Activated CD8-positive, alpha-beta memory T cell treated with anti-CD3 and anti-CD28 coated beads, Interleukin-2, amount 50 U/mL, for 4 hours (primary cell): Measurements from ENCODE around the gene INHA.

Experiments used
- DNase-seq: peaks from one replicate; pipeline ENCODE4 v3.0.0-alpha.2; 2020

INHA gene

DNA sequence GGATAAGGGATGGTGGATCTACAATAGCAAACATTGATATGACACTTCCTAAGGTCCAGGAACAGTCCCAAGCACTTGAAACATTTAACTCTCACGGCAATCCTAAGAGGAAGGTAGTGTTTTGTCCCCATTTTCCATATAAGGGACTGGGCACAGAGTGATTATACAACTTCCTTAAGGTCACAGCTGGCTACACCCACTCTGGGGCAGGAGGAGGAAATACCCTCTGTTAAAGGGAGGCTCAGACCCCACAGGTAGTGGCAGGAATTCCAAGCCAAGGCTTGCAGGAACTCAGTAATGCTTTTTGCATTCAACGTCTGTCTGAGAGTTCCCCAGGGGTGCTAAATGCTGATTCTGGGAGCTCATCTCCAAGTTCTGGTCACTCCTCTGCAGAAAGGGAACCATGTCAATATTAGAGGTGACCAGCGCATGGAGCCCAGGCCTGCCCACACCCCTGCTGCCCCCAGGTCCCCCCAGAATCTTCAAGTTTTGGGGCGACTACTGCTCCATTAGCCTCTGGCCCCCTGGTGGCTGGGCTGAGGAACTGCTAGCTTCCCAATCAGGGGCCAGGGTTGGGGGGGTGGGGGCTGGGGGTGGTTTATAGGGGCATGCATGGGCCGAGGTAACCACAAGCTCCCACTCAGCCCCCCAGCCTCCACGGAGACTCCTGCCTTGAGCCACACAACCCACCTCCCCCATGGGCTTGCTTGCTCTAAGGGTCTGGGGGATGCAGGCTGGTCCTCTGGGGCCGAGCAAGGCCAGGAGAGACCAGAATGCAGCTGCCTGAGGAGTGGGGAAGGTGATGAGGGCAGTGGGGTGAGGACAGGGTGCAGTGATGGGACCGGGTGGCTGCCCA, 11.8 kb upstream of the INHA start:
- no peak for DNase-seq

DNA sequence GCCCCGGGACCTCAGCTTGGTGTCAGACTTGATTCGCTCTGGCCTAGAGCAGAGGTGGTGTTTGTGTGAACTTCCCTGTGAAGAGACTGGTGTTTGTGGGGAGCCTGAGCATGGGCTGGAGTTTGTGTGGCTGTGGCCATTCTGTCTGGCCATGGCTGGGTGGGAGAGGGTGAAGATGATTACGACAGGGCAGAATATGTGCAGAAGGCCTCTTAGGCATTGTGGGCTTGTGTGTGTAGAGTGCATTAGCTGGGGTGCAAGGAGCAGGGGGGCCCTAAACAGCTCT, 11.3 kb upstream of the INHA start:
- DNase-seq, result no peak

DNA sequence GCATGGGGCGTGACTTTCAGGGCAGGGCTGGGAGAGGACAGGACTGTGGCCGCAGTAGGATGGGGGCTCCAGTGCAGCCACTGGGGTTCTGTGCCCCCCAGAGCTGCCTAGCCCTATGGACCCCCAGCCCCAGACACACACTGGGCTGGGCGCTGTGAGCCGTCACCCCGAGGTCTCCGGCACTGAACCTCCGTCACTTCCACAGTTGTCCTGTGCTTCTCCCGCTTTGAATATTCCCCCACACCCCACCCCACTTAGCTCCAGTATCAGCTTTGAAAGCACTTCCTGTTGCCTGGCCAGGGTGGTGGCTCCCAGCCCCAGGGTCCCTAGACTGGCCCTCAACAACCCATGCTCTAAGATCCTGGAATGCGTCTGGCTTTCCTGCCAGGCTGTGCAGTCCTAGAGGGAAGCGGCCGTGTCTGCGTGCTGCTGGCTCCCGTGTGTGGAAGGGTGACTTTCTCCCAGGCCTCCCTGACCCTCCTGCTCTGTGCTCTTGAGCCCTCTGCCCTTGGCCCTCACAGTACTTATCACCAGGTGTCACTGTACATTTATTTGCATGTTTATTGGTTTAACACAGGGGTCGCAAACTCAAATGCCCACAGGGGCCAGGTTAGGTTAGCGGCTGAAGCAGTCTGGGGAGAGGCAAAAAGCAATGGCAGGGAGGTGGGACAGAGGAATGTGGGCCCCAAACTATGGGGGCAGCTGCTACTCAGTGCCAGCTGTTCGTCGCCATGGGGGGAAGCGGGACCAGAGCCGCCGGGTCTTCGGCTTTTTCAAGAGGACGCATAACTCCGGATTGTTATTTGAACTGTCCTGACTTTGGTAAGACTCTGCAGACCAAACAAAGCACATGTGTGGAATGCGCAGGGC, 10.7 kb upstream of the INHA start:
- DNase-seq, result no peak

DNA sequence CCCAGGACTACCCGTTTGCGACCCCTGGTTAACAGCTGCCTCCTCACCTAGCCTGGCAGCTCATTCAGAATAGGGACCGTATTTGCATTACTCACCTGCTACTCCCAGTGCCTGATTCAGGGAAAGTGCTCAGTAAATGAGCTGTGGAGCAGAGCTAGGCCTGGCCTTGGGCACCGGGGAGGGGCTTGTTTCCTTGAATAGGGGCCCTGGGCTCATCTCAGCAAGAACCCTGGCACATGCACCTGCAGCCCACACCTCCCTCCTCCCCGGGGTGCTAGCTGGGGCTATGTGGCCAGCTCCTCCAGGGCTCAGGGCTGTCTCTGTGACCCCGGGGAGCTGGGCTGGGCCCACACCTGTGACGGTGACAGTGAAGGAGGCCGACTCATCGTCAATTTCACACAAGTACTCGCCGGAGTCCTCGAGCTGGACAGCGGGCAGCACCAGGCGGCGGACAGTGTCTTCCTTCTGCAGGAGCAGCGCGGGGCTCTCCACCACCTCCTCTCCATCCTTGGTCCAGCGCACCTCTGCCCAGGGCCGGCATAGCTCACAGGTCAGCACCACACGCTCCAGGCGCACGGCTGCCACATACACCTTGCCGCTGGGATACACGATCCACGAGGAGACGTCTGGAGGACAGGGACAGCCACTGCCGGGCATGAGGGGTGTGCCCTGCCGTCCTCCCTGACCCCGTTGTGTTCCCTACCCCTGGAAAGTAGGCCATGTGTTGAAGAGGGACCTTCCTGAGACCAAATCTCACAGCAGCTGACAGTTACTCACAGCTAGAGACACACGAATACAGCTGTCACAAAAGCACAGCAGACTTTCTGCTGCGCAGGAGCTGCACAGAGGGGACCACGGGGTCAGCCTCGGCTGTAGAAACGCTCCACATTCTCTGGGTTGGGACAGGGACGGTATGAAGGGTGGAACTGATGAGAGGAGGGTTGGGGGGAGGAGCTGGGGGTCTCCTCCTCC, 9.8 kb upstream of the INHA start:
- no peak for DNase-seq

DNA sequence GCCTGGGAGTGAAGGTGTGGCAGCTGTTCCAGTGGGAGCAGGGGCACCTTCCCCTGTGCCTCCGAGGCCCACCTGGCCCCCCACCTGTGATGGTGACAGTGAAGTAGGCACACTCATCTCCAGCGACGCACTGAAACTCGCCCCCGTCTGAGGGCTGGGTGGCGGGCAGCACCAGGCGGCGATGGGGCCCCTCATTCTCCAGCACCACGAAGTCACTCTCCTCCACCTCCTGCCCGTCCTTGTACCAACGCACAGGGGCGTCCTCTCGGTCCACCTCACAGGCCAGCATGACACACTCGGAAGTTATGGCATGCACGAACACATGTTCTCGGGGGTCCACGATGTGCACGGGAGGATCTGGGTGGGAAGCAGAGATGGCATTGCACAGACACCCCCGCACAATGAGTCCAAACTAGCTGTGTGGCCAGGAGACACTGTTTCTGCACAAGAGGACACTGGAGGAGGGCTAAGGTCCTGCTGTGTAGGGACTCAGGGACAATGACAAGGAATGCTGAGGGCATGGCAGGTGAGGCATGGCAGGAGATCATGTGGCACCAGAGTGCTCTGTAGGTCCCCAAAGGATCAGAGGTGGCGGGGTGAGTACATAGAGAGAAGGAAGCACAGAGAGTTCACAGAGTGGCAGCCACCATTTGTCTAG, 8.7 kb upstream of the INHA start:
- no peak for DNase-seq

DNA sequence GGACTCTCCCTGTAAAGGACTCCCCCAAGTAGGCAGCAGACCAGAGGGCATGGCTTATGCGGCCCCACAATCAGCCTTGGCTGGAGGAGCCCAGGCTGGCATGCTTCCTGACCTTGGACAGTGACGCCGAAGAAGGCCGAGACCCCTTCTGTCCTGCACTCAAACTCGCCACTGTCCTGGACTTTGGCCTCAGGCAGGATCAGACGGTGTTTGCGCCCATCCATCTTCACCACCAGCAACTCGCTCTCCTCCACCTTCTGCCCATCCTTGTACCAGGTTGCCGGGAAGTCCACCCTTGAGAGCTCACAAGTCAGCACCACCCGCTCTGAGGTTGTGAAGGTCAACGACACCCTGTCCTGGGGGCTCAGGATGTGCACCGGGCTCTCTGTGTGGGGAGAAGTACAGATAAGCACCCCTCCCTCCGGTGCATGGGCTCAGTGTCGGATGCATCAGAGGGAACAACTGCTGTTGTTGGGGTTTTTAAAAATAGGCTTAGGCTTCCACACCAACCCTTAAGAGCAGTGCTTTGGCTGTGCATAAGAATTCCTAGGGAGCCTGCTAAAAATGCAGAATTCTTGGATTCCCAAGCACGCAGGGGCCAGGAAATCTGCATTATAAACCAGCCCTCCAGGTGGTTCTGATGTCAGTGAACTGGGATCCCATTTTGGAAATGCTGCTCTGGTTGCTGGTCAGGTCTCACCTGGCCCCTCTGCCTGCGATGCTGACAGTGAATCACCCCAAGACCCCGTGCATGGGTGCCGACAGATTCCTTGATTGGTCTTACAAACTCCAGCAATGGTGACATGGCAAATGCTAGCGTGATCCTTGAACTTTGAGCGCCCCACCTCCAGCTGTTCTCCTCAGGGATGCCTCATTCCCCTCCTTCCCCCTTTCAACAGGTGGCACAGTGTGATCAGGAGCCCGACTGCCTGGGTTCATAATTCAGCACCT, 6.7 kb upstream of the INHA start:
- DNase-seq, result no peak

DNA sequence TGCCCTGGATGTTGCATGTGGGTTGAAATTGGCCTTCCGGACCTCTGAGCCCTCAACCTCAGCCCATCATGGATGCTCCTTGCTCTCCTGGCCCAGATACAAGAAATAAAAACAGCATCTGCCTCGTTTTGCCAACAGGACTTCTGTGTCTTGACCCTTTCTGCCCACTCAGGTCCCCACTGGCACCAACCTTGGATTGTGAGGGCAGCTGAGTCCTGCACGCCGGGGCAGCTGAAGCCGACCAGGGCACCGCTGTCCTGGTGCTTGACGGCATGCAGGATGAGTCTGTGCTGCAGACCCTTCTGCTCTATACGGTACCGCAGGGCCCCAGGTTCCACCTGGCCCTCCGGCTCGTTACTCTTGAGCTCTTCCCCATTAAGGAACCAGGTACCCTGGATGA, 5.5 kb upstream of the INHA start:
- no peak for DNase-seq

DNA sequence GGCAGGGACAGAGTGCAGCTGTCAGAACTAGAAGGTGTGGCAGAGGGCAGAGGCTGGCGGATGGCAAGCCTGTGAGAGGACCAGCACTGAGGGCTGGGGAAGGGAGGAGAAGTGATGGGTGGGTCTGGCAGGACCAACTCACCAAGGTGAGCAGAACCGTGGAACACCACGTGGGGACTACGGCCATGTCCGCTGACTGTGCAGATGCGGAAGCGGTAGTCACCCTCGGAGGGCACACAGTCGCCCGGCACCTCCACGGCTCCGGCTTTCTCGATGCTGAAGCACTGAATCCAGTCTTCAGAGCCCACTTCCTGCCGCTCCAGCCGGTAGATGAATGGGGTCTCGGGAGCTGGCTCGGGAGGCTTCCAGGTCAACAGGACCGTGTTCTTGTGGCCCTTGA, 5.0 kb upstream of the INHA start:
- DNase-seq, result no peak

DNA sequence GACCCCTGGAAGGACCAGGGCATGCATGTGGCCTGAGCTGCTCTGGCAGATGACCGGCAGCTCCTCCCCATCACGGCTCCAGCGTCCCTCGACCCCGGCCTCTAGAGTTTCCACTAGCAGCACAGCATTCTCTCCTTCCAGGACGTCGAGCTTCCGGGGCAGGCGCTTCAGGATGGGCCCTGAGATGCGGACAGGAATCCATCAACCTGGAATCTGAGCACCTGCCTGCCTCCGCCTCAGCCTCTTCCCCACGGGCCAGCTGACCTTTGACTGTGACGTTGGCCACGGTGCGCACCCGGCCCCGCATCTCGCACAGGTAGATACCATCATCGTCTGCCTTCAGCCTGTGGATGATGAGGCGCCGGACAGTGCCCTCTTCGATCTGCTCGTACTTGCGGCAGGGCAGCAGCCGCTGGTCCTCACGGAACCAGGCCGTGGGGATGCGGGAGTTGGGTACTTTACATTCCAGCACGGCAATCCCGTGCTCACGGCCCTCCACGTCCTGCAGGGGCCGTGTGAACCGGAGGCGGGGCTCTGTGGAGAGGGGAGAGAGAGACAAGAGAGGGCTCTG, 4.2 kb upstream of the INHA start:
- no peak for DNase-seq

DNA sequence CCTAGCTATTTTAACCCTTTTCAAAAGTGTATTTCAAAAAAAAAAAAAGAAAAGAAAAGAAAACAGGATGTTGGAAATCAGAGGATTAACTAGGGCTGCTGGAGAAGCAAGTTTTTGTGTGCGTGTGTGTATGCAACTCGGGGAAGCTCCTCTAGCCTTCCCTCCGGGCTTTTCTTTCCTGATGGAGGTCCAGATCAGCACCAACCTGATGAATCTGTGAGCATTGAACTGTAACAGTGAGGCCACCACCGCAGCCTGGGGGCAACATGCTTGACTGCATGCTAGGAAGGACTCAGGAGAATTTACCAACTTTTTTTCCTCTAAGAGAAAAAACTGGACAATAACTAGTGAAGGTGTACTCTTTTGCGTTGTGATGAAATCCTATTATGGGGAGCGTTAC, 3.1 kb upstream of the INHA start:
- no peak for DNase-seq

DNA sequence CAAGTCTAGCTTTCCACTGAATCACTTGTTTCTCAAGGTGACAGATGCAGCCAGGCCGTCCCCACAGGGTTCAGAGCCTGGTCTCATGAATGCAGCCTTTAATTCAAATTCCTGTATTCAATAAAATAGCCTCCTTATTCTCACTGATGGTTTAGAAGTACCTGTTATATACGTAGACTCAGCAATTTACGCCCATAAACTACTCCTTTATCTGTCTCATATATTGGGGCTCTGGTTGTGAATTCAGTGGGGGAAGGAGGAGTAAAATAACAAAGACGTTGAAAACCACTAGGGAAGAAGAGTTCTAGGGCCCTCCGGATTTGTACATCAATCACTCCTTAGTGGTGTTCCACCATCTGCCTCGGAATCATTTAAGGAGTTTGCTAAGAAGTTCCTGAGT, 2.5 kb upstream of the INHA start:
- DNase-seq, result no peak

DNA sequence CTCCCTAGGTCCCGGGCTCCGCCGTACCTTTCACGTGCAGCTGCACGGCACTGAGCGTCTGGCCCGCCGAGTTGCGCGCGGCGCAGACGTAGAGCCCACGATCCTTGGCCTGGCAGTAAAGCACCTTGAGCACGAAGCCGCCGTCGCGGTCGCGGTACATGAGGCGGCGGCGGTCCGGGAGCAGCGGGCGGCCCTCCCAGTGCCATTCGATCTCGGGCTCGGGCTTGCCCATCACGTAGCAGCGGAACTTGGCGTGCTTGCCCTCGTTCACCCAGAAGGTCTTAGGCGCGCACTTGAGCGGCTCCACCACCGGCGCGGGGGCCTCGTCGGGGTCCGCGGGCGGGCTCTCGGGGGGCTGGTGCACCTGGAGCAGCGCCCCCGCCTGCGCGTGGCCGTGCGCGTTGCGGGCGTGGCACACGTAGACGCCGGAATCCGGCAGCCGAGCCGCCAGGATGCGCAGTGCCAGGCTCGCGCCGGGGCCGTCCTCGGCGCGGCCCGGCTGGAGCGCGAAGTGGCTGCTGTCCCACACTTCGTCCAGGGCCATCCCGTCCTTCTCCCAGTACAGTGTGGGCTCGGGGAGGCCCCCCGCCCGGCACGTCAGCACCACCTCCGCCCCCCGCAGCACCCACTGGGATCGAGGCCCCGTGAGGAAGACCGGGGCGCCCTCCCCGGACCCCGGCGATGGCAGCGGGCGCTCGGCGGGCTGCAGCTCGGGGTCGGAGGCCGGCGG, 1.8 kb upstream of the INHA start:
- DNase-seq, result no peak

DNA sequence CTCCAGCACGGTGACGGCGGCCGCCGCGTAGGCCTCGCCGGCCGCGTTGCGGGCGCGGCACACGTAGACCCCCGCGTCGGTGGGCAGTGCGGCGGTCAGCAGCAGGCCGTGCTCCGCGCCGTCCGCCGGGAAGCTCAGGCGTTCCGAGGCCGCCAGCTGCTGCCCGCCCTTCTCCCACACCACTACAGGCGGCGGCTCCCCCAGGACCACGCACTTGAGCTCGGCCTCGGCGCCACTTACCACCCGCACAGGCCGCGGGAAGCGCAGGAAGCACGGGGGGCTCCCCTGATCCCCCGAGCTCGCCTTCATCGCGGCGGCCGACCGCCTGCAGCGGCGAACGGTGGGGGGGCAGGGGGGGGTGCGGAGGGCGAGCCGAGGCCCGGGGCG, 1.2 kb upstream of the INHA start:
- DNase-seq, result no peak

DNA sequence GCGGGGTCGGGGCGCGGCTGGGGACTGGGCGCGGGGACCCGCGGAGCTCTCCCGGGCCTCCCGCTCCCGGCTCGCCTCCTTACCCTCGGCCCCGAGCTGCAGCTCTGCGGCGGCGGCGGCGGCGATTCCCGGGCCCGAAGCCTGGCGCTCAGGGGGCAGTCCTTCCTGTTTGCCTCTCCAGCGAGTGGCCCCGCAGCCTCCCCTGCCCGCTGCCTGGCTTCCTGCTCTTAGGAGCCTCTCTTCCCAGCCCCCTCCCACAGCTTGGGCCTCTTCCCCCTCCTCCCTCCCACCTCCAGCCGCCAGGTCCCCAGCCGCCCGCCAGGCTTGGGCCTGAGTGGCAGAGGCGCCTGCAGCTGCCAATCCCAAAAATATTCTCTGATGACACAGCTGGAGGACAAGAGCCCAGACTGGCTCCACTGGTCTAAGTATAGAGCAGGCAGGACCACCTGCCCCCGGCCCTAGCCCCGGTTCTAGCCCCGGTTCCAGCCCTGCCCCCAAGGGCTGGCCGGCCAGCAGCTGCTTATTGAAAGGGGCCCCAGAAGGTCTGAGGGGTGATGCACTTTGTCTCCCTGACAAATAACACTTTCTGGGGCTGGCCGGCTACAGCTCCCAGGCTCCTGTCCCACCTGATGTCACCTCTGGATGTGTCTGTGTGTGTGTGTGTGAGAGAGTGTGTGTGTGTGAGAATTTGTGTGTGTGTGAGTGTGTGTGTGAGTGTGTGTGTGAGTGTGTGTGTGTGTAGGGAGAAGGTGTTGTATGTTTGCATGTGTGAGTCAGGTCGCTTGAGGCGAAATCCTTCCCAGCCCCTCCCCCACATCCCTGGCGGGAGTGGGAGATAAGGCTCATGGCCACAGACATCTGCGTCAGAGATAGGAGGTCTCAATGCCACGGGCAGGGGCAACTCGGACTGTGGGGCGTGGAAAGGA, 536 bp upstream of the INHA start, which contains the start of gene OBSL1:
Gene OBSL1 (minus strand): TSS at position 229 of the 926 bp plus-strand sequence. CDS start 307 bp downstream, outside the sequence.
- no peak for DNase-seq

DNA sequence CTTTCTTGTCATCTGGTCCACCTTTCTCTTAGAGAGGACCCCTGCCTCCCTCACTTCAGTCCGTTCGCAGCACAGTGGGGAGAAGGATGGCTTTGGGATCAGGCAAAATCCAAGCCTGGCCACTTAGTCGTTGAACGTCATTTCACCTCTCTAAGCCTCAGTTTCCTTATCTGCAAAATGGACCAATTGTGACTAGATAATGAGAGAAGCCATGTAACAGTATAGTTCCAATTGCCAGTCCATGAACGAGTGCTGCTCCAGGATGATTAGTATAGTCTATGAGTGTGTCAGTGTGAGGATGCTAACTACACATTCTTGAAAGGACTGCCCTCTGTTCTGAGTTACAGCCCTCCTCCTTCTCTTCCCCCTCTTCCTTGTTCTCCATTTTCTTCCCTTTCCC, 1.1 kb downstream of the INHA start:
- no peak for DNase-seq

DNA sequence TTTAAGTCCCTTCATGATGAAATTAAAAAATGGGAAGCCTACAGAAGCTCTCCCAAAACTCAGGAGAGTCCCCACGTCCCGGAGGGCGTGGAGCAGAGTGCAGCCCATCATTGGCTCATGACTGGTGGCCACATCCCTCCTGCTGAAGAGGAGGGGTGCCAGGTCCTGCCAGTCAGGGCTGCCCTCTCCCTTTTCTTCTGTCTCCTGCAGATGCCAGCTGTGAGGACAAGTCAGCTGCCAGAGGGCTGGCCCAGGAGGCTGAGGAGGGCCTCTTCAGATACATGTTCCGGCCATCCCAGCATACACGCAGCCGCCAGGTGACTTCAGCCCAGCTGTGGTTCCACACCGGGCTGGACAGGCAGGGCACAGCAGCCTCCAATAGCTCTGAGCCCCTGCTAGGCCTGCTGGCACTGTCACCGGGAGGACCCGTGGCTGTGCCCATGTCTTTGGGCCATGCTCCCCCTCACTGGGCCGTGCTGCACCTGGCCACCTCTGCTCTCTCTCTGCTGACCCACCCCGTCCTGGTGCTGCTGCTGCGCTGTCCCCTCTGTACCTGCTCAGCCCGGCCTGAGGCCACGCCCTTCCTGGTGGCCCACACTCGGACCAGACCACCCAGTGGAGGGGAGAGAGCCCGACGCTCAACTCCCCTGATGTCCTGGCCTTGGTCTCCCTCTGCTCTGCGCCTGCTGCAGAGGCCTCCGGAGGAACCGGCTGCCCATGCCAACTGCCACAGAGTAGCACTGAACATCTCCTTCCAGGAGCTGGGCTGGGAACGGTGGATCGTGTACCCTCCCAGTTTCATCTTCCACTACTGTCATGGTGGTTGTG, 2.6 kb downstream of the INHA start:
- no peak for DNase-seq

DNA sequence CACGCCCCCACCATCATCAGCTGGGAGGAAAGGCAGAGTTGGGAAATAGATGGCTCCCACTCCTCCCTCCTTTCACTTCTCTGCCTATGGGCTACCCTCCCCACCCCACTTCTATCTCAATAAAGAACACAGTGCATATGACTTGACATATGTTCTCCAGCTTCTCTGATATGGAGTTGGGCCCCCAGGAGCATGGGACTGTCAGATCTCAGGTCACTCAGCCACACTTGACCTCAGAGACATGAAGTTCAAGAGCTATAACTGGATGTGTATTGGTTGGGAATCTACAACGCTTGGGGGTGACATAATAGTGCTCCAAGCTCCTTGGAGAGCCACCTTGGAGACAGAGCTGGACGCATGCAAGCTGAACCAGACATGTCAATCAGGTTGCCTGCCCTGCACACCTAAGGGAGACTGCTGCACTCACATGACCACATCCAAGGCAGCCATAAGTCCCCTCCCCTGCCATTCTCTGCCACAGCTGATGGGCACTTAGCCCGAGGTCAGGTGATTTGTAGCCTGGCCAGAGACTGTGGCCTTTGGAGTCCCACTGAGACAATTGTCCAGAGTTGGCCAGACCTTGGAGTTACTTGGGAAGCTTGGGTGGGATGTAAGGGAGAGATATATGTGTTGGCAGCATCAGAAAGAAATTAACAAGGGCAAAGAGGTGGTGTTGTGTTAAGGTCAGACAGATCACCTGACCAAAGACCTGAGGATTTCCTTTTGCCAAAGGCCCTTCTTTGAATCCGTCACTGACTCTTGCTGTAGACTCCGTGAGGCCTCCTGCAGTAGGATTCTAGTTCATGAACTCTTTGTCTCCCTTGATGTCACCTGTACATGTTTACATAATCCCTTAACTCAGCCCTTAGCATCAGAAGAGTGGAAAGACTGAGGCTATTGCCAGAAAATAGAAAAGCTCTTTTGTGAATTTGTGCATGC, 3.7 kb downstream of the INHA start:
- no peak for DNase-seq
